Dermis microvascular lymphatic vessel endothelial cell (primary cell): ENCODE data around the gene LIN7C. TPM values are rescaled to one million over a fixed set of nuclear protein-coding genes. Genes with fewer than 3 reads are reported as not detected.

Experiments
- DNase-seq, 2 donors: peaks; one replicate each; pipeline versions ENCODE4 v3.0.0 to v3.0.0-alpha.2; 2010; ENCODE audit warnings: low read depth in 2 of 2
- total RNA-seq: library from RNA; depleted of rRNA; stranded (reverse); fragments of >200 nt; gene quantifications from 2 replicates; pipeline ENCODE4 v1.2.1, GENCODE V29; 2014

The LIN7C gene
- total RNA-seq, 1 donor from 2014 or later: 30.6 TPM

DNA sequence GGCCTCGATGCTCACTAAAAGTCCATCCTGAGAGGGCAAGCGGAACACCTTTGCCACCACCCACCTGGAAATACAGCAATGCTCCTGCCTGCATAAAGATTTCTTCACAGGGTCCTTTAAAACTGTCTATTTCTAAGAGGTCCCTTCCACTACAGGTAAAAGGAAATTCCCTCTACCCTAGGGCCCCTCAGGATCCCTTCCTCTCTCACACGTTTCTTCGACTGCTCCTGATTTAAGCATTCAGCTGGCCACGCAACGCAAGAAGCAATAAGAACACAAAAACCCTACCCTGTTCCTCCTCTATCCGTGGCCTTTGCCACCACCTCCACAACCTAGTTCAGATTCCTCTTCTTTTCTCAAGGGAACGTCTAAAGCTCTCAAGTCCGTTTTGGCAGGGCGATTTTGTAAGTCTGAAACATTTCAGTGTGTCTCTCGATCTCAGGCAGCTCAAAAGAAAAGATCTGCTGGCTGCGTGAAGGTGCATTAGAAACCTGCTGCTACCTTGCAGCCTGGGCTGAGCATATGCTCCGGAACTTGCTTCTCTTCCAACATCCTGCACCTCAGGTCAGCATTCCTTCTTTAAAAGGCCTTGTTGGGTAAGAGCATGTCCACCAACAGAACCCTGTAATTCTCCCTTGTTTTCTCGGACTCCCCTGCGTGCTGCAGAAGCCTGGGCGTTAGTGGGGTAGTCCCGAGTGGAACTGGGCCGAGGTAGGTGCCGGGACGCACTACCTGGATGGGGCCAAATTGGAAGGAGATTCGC is 35.6 kb downstream of the LIN7C start:
- no peak for DNase-seq

DNA sequence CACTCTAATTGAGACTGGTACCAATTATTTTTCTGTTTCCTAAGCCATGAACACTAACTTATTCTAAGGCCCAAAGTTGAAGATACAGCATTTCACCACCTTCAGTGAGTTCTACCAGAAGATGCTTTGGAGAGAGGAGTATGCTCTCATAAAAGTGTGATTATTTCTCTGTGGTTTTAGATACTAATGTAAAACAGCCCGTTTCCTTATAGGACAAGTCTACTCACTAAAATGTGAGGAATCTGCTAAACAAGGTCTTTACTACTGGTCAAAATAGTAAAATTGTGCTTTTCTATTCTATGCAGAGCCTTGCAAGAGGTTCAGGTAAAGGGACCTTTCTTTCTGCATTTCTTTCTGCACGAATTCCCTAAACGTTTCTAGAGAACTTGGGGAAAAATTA is 36.4 kb downstream of the LIN7C start:
- no peak for DNase-seq

DNA sequence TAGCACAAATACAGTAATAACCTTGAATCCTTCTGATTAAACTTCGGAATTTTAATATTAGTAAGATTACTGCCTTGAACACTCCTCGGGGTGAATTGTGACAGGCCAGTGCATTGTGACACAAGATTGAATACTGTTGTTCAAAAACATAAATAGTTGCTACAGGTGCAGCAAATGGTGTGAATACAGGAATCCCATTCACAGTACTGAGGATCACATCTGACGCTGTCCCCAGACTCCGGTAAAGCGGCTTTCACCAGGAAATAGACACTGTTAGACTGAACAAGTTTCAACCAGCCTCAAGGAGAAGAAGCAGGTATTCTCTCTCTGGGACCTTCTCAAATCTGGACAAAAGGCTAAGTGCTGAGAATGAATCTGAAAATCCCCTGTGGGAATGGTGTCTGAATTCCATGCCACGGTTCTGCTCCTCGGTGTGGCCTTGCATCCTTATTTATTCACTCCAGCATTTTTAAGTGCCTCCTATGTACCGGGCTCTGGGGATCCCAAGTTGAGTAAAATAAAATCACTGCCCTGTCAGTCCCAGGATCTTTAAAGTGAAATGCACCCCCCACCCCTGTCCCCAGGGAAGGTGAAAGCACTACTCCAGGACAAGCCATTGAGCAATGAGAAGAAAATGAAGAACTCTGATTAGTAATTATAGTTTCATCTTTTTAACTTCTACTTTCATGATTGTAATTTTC is 37.4 kb downstream of the LIN7C start:
- DNase-seq: no peak

DNA sequence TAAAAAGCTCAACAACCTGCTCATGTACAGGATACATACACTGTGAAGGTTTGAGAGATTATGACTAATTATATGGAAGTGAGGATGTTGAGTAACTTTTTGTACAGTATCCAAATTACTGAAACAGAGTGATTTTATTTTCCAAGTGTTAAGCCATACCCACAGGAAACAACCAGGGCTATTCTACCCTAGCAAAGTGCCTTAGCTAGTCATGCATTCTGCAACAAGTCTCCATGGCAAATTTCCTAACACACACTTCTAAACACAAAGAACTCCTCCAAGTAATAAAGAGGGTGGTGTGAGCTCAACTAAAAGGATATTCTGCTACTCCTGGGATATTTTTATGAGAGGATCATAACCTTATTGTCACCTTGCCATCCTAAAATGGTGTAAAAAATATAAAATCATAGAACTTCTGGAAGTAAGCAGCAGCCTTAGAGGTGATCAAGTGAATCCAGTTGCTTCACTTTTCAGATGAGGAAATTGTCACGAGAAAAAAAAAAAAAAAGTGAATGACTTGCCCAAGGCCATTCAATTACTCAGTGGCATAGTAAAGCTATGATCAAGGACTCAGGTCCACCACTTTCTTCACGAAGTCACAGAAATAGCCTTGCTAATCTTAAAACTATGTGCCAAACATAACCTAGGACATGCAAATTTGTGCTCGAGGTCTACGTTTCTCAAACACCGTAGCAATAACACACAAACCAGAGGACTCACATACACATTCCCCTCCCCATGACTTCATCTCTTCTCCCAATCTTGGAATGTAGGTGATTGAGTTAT is 38.2 kb downstream of the LIN7C start:
- DNase-seq: peak; percentile 24 to 74

- DNase-seq: no peak
Measured at GRCh38 chr11:27467181-27467913, 39.2 kb downstream of the LIN7C start.

- no peak for DNase-seq
Measured at GRCh38 chr11:27466363-27466762, 40.2 kb downstream of the LIN7C start.

GRCh38 chr11:27465629-27466028 is 40.9 kb downstream of the LIN7C start:
- DNase-seq: no peak

DNA sequence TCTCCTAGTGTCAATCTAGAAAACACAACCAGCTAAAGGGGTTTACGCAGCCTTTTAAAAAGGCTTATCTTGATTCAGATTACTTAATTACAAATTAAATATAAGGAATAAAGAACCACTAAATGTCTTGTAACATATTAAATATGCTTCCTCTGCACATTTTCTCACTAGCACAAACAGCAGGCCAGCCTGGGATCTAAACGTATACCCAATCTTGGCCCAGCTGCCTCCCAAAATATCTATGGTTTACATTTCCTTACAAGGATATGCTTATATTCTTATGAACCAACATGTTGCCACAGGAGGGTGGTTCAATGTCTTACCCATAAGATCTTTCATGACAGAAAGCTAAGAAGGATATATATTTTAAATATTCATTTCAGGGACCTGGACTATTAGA is 41.7 kb downstream of the LIN7C start:
- DNase-seq: no peak

- no peak for DNase-seq
Measured at GRCh38 chr11:27464289-27464696, 42.3 kb downstream of the LIN7C start.

DNA sequence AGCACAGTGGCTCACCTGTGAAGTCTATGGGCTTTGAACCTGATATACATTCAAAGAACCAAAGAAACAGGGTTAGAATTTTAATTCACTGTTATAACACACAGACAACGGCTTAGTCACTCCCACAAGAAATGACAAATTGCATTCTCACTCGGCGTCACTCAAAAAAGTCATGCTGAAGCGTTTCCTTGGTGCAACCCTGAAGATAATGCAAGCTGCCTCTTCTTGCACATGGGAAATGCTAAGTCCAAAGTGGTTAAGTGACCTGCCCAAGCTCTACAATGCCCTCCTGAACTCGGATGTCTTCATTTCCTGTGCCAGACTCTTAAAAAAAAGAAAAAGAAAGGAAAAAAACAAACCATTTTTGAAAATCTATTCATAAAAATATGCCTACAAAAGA is 44.0 kb downstream of the LIN7C start:
- DNase-seq: peak in 1 of 2 donors; percentile 28

GRCh38 chr11:27460158-27460978 is 46.2 kb downstream of the LIN7C start:
- DNase-seq: no peak

- DNase-seq: no peak
Measured at GRCh38 chr11:27459191-27459590, 47.4 kb downstream of the LIN7C start.

- DNase-seq: no peak
Measured at GRCh38 chr11:27458182-27458581, 48.4 kb downstream of the LIN7C start.

DNA sequence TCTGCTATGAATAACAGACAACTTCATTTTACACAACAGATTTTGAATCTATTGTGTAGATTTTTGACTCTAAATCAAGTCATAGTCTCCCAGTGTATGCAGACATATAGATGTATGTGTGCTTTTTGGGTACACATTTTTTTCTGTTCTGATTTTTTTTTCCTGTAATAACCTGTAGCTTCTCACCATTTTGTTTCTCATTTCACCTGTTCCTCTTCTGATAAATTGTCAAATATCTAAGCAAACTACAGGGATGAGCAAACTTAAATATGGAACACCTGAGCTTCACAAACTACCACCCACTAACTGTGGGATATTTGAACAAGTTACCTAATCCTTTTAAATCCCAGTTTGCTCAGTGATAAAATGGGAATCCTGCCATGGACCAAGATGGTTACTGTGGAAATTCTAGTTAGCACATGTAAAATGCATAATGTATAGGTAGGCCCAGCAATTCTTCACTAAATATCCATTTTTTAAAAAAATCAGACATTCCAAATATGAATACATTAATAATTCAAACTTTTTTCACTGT is 49.7 kb downstream of the LIN7C start:
- DNase-seq: no peak

GRCh38 chr11:27456140-27456794 is 50.3 kb downstream of the LIN7C start:
- DNase-seq: peak in 1 of 2 donors; percentile 51

DNA sequence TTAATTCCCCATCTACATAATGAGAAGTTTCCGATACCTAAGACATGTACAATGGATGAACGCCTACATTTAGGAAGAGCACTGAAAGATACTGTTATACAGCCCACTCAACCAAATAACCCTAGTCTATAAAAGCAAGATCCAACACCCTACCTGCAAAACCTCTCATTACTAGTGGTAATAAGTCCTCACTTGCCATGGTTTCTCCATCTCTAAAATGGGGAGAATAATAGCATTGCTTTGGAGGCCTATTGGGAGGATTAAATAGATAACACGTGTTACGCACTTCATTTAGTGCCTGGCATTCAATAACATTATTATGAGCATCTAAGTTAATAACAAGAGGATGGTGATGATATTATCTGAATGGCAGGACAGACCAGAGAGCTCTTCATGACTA is 50.9 kb downstream of the LIN7C start:
- DNase-seq: no peak

GRCh38 chr11:27453701-27454100 is 52.9 kb downstream of the LIN7C start:
- no peak for DNase-seq

GRCh38 chr11:27452147-27452546 is 54.4 kb downstream of the LIN7C start:
- no peak for DNase-seq

DNA sequence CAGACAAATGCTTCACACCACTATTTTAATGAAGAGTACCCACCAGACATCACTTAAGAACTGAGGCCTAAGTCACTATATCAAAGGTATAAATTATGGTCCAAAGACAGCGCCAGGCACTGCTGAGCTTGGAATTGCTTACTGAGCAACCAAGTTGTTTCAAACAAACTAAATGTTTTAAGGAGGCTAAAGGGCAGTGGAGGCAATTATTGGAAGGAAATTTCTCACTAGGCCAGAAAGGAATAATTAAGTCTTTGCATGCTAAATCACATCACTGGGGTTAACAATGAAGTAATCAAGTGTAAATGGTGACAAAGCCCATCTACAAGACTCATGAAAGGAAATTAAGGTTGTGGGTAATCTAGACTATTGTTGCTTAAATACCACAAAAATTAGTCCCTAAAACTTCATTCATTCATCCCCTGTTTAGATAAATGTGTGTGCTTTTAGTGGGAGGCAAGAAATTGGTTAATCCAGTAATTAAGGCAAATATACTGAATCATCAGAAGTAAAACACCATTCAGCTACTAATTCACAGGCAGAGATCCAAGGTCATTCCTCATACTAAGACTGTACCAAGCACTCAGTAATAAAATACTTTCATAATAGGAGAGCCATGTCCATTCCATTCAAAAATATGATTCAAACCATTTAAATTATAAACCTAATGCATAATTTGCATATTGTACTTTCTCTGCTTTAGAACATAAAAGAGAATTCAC is 55.2 kb downstream of the LIN7C start:
- DNase-seq: no peak
